Activated effector memory CD4-positive, alpha-beta T cell treated with anti-CD3 and anti-CD28 coated beads, Interleukin-2, amount 50 U/mL, for 16 hours (primary cell): ENCODE data around the gene HNRNPU.

Source experiments
- DNase-seq: peaks from one replicate; pipeline ENCODE4 v3.0.0-alpha.2; 2020

Gene HNRNPU

DNA sequence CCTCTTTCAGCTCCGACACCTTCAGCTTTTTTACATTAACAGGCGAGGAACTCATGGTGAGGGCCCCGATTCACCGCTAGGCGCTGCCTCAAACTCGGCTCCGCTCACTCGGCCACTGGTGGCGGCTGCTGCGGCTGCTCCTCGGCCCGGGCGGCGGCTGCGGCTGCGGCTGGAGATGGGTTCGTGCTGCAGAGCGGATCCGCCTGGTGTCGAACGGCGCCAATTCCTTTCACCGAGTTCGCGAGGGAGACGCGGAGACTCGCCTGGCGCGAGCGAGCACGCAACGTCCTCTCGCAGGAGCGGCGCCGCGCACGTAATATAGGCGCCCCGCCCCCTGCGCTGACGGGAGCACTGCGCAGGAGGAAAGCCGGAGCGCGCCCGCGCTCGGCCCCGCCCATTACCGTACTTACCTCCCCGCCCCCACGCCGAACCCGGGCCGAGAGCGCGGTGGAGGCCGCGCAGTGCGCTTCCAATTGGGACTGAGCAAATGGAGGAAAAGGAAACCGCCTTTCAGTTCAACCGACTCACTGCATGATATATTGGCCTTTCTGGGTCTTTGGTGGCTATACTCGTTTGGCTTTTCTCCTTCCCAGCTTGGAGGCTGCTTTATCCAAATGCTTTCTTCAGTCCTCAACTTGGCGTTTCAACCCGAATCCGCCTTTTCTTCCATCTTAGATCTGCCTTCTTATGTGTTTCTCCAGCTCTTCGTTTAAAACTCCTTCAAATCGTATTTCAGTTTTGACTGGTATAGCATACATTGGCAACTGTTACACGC, at the start of gene HNRNPU:
HNRNPU (minus strand) TSS at position 291 of the 775 bp plus-strand sequence; CDS start at position 55, 236 bp downstream.
- peak; percentile 99 for DNase-seq

GRCh38 chr1:244913806-244914205, 49.5 kb upstream of the HNRNPU start:
- DNase-seq, result no peak

- no peak for DNase-seq
Observed at GRCh38 chr1:244904119-244904518, 39.8 kb upstream of the HNRNPU start.

DNA sequence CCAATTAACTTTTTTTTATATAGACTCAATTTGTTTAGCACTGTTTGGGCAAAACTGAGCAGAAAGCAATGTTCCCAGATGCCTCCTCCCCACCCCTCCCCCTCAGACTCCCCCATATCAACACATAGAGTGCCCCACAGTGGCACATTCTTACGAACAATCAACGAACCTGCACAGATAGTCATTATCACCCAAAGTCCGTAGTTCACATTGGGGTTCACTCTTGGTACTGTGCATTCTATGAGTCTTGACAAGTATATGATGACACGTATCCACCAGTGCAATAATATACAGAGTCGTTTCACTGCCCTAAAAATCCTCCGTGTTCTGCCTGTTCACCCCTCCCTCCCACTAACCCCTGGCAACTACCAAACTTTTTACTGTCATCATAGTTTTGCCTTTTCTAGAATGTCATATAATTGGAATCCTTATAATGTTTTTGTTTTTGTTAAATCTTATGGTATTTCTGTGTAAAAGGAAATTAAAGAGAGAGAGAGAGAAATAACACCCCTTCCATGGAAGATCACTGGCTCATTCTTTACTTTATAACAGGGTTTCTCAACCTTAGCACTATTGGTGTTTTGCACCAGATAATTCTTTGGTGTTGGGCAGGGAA, 37.2 kb upstream of the HNRNPU start:
- DNase-seq, result no peak

GRCh38 chr1:244897476-244898254, 33.3 kb upstream of the HNRNPU start:
- no peak for DNase-seq

GRCh38 chr1:244896550-244896949, 32.2 kb upstream of the HNRNPU start:
- no peak for DNase-seq

DNA sequence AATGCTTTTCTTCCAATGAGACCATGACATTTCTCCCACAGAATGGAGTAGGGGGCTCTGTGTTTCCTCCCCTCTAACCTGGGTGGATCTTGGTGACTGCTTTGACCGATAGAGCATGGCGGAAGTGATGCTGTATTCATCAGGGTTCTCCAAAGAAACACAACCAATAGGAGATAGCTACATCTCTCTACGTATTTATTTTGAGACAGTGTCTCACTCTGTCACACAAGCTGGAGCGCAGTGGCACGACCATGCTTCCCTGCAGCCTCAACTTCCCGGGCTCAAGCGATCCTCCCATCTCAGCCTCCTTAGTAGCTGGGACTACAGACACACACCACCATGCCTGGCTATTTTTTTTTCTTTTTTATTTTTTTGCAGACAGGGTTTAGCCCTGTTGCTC, 29.5 kb upstream of the HNRNPU start:
- no peak for DNase-seq

DNA sequence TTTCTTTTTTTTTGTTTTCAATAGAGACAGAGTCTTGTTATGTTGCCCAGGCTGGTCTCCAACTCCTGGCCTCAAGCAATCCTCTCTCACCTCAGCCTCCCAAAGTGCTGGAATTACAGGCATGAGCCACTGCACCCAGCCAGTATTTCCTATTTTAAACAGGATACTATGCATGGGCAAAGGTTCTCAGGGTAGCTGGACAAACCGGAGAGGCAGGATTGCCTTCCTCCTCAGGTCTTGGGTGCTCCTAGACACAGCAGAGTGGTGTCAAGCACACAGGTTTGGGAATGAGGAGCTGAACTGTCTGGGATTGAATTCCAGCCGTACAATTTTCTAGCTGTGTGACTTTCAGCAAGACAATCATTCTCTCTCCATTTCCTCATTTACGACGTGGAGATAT, 22.9 kb upstream of the HNRNPU start:
- DNase-seq, result no peak

DNA sequence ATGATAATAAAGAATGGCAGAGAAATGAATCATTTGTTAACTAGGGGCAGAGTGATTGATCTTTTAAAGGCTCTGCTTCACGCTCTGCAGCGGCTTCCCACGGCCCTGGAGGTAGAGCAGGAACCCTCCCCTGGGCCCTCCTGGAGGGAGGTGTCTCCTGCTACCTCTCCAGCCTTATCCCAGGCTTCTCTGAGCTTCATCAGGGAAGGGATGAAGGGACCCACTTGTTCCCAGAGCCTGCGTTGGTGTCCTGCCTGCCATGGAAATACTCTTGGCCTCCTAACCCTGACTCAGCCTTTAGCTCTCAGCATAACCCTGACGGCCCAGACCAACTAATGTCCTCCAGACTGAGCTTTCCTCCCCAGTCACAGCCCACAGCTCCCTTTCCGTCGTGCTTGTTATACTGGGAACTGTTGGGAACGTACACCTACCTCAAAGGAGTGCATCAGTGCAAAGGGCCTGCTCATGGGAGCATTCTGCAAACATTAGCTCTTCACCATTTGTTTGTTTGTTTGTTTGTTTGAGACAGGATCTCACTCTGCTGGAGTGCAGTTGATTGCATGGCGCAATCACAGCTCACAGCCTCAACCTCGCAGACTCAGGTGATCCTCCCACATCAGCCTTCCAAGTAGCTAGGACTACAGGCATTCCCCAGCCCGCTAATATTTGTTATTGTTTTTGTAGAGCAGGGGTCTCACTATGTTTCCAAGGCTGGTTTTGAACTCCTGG, 17.4 kb upstream of the HNRNPU start:
- DNase-seq, result no peak

DNA sequence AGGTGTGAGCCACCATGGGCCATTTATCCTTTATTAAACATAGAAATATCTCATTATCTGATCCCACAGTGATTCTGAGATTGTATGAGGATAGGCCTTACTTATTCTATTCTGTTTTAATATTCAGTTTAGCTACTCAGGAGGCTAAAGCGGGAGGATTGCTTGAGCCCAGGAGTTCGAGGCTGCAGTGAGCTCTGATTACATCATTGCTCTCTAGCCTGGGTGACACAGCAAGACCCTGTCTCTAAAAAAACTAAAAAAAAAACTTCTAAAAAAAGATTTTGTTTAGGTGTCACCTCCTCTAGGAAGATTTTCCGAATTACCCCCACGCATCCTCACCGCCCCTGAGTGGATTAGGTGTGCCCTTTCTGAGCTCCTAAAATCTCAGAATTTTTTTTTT, 14.3 kb upstream of the HNRNPU start:
- DNase-seq, result no peak

- no peak for DNase-seq
Observed at GRCh38 chr1:244876228-244876910, 12.0 kb upstream of the HNRNPU start.

DNA sequence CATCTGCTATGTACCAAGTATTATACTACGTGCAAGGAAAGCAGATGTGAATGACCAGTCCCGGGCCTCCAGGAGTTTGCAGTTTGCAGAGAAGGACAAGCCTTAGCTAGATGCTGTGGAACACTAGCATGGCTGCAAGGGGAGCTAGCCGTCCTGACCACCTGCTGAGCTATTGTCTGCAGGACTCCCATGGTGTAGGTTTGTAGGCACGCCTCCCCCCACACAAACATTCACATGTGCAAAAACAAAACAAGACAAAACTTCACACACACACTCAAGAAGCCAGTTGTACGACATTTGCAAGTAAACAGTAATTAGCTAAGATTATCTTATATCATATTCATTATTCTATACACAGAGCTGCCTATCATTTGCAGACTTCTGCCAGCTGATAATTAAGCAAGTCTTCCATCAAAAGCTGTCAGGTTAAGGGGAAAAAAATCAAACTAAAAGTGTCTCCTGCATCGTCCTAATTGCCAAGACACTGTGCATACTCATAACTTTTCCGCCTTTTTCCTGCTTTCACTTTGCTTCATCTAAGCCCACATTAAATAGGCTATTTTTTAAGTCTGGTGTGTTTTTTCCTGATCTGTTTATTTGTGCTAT, 10.7 kb upstream of the HNRNPU start:
- no peak for DNase-seq

GRCh38 chr1:244869950-244870349, 5.6 kb upstream of the HNRNPU start:
- no peak for DNase-seq

- no peak for DNase-seq
Observed at GRCh38 chr1:244869364-244869827, 5.1 kb upstream of the HNRNPU start.

DNA sequence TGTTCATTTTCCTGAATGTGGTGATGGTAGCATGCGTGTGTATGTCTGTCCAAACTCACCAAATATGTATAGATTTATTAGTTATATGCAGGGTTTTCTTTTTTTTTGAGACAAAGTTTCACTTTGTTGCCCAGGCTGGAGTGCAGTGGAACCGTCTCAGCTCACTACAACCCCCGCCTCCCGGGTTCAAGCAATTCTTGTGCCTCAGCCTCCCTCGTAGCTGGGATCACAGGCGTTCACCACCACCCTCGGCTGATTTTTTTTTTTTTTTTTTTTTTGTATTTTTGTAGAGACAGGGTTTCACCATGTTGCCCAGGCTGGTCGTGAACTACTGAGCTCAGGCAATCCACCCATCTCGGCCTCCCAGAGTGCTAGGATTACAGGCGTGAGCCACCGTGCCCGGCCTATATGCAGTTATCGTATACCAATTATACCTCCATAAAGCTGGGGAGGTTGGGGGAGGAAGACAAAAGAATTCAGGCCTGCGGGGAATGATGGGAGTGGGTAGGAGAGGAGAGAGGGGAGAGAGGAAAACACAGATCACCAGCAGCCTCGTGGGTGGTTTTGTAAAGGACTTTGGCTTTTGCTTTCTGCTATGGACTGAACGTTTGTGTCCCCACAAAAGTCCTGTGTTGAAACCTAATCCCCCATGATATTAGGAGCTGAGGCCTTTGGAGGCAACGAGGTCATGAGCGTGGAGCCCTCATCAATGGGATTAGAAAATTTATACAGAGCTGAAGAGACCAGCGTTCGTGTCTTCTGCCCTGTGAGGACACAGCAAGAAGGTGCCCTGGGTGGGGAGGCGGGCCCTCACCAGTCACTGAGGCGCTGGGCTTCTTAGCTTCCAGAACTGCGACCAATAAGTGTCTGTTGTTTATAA, 4.4 kb upstream of the HNRNPU start:
- no peak for DNase-seq

DNA sequence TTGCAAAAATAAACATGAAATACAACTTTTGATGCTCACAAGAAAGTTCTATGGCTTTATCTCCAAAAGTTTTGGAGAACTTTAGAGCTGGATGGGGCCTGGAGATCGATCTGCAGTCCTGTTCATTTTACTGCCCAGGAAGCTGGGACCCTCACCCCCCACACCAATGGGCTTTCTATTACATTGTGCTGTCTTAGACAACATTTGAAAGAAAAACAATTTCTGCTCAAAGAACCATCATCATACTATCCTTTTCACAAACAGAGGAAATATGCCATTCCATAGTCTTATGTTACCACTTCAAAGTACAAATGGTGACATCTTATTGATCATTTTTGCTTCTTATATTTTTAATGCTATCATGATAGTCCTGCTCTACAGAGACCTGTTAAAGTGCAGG, 2.0 kb upstream of the HNRNPU start:
- DNase-seq, result no peak

DNA sequence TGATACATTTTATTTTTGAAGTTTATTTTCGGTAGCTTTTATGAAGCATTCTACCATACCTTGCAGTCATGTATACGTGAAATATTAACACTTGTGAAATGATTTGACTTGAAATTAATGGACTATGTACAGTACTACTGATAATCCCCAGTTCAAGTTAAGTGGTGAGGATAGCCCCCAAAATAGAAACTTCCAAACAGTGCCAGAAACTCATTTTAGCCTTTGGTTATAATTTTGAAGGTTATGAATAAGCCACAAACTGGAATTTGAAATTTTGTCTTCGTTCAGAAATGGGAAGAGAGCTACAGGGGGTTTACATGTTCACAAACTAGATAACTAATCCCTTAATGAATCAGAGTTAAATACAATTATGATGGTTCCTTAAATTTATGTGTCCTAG, 1.5 kb upstream of the HNRNPU start:
- no peak for DNase-seq

- DNase-seq, result peak; percentile 73
Observed at GRCh38 chr1:244865028-244865371, 657 bp upstream of the HNRNPU start.

- peak; percentile 78 for DNase-seq
Observed at GRCh38 chr1:244863491-244864252, 671 bp downstream of the HNRNPU start.
